MM.1S (cell line): Measurements from ENCODE around the gene TUBA4B.

Source experiments
- CTCF ChIP-seq: fragments of 300-600 bp; sonication (generic); IDR thresholded peaks from 2 replicates; pipeline ENCODE4 v1.5.1; 2016; ENCODE audit warnings: antibody characterized with exemption, low read length, mixed read lengths
- EZH2 ChIP-seq: fragments of 300-600 bp; sonication (generic); optimal IDR thresholded peaks from 2 replicates; pipeline ENCODE3; 2017; ENCODE audit warnings: low read depth, mild to moderate bottlenecking, antibody characterized with exemption, low read length, mixed read lengths

GRCh38 chr2:219214141-219214540 is 38.9 kb upstream of the TUBA4B start:
- TF ChIP-seq CTCF, result no peak
- no peak for TF ChIP-seq EZH2
